ENCODE measurements around the gene DNER.

DNER gene

DNA sequence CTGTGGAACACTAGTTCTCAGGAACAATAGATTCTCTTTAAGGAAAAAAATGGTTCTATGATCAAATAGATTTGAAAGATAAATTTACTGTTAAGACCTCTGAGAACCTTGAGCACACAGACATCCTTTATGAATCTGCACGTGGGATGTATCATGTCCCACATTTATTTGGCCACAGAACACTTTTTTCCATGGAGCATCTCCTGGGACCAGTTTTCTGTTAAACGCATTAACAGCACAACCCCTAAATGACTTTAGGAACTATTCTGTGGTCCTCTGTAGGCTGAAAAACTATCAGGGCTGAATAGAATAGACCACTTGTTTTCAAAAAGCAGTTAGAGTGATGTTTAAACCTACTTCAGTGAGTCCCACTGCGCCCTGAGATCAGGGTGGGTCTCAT lies 311.1 kb downstream of the DNER start:
- no peaks in the 10 kb centered on the region for H3K79me2 ChIP-seq (ENCODE audit: insufficient read depth, low read length)
- no peak overlapping the region for H2AFZ ChIP-seq (ENCODE audit: low read length)
- H3K4me2 ChIP-seq (ENCODE audit: low read depth, low read length, poor library complexity, severe bottlenecking) = no peak overlapping the region
- H3K27me3 ChIP-seq (ENCODE audit: insufficient read depth, low read length, poor library complexity, severe bottlenecking) = no peaks in the 10 kb centered on the region
- TF ChIP-seq EZH2phosphoT487 (IDR thresholded peaks at IDR 0.05; ENCODE audit: borderline replicate concordance) = no peak
- TF ChIP-seq CTCF (conservative IDR thresholded peaks at IDR 0.05; ENCODE audit: low read length) = no peak
- no peaks in the 10 kb centered on the region for H3F3A ChIP-seq (ENCODE audit: low read depth)
- no peaks in the 10 kb centered on the region for H4K20me1 ChIP-seq (ENCODE audit: insufficient read depth, low read length, poor library complexity, severe bottlenecking)
- no peaks in the 10 kb centered on the region for H3K9me2 ChIP-seq (replicated peaks; ENCODE audit: low read depth, low read length)
- H3K9ac ChIP-seq (ENCODE audit: low read depth, low read length, poor library complexity, severe bottlenecking) = no peak overlapping the region
- H3K4me3 ChIP-seq (ENCODE audit: low read length, poor library complexity, severe bottlenecking) = no peak overlapping the region
- no peaks in the 10 kb centered on the region for H3K9me3 ChIP-seq (ENCODE audit: insufficient read depth, low read depth, low read length)
- H3K36me3 ChIP-seq (ENCODE audit: insufficient read depth, low read length) = no peaks in the 10 kb centered on the region
- no peaks in the 10 kb centered on the region for H3K4me1 ChIP-seq (ENCODE audit: insufficient read depth, low read length, poor library complexity, severe bottlenecking)

DNA sequence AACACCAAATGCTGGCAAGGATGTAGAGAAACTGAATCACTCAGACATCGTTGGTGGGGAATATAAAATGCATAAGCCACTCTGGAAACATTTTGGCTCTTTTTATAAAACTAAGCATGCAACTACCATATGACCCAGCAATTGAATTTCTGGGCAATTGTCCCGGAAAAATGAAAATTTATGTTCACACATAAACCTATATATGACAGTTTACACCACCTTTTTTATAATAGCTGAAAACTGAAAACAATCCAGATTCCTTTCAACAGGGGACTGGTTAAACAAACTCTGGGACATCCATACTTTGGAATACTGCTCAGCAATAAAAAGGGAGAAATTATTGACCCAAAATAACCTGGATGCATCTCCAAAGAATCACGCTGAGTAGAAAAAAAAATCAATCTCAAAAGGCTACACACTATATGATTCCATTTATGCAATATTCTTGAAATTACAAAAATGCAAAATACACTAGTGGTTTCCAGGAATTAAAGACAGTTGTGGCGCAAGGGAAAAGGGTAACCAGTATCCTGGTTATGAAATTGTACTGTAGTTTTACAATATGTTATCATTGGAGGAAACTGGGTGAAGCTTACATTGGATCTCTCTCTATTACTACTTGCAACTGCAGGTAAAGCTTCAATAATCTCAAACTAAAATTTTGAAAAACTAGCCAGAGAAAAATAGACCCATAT lies 313.0 kb downstream of the DNER start:
- H4K20me1 ChIP-seq (ENCODE audit: insufficient read depth, low read length, poor library complexity, severe bottlenecking) = no peaks in the 10 kb centered on the region
- no peaks in the 10 kb centered on the region for H3K9me2 ChIP-seq (replicated peaks; ENCODE audit: low read depth, low read length)
- H3K79me2 ChIP-seq (ENCODE audit: insufficient read depth, low read length) = no peaks in the 10 kb centered on the region
- no peak overlapping the region for H3K4me2 ChIP-seq (ENCODE audit: low read depth, low read length, poor library complexity, severe bottlenecking)
- no peak overlapping the region for H3K9ac ChIP-seq (ENCODE audit: low read depth, low read length, poor library complexity, severe bottlenecking)
- H3F3A ChIP-seq (ENCODE audit: low read depth) = no peaks in the 10 kb centered on the region
- H3K9me3 ChIP-seq (ENCODE audit: insufficient read depth, low read depth, low read length) = no peaks in the 10 kb centered on the region
- H3K27me3 ChIP-seq (ENCODE audit: insufficient read depth, low read length, poor library complexity, severe bottlenecking) = no peaks in the 10 kb centered on the region
- no peak overlapping the region for H3K4me3 ChIP-seq (ENCODE audit: low read length, poor library complexity, severe bottlenecking)
- no peaks in the 10 kb centered on the region for H3K4me1 ChIP-seq (ENCODE audit: insufficient read depth, low read length, poor library complexity, severe bottlenecking)
- TF ChIP-seq EZH2phosphoT487 (IDR thresholded peaks at IDR 0.05; ENCODE audit: borderline replicate concordance) (no peak), CTCF (conservative IDR thresholded peaks at IDR 0.05; ENCODE audit: low read length) (no peak)
- H3K36me3 ChIP-seq (ENCODE audit: insufficient read depth, low read length) = no peaks in the 10 kb centered on the region
- no peak overlapping the region for H2AFZ ChIP-seq (ENCODE audit: low read length)

DNA sequence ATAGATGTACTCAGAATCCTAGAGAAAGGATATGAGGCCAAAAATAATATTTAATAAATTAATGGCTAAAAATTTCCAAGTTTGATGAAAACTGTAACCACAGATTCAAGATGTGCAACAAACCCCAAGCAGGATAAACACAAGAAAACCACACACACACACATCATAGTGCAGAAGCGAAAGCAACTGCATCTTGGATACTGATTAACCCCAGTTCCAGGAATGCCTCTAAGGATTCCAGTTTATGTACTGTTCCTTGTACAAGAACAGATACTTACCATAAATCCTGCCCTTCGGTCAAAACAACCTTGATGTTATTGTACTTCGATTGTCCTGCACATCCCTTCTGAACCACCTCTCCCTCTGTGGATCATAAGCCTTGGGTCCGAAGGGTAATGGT lies 320.4 kb downstream of the DNER start:
- Histone ChIP-seq H3K4me3 (ENCODE audit: low read length, poor library complexity, severe bottlenecking) (no peak overlapping the region), H3K79me2 (ENCODE audit: insufficient read depth, low read length) (no peaks in the 10 kb centered on the region), H3K36me3 (ENCODE audit: insufficient read depth, low read length) (no peaks in the 10 kb centered on the region), H3K27me3 (ENCODE audit: insufficient read depth, low read length, poor library complexity, severe bottlenecking) (no peaks in the 10 kb centered on the region), H3K4me1 (ENCODE audit: insufficient read depth, low read length, poor library complexity, severe bottlenecking) (no peaks in the 10 kb centered on the region), H2AFZ (ENCODE audit: low read length) (no peak overlapping the region), H3K9ac (ENCODE audit: low read depth, low read length, poor library complexity, severe bottlenecking) (no peak overlapping the region), H4K20me1 (ENCODE audit: insufficient read depth, low read length, poor library complexity, severe bottlenecking) (no peaks in the 10 kb centered on the region), H3K9me3 (ENCODE audit: insufficient read depth, low read depth, low read length) (peaks cover 7% of the 10 kb centered on the region; the same call in 1 of the 2 replicates), H3K4me2 (ENCODE audit: low read depth, low read length, poor library complexity, severe bottlenecking) (no peak overlapping the region), H3F3A (ENCODE audit: low read depth) (no peaks in the 10 kb centered on the region), H3K9me2 (replicated peaks; ENCODE audit: low read depth, low read length) (no peaks in the 10 kb centered on the region)
- TF ChIP-seq CTCF (conservative IDR thresholded peaks at IDR 0.05; ENCODE audit: low read length) (no peak), EZH2phosphoT487 (IDR thresholded peaks at IDR 0.05; ENCODE audit: borderline replicate concordance) (no peak)

Measured in Loucy (cell line).